CMK (cell line): Measurements from ENCODE around the gene ARRDC3.
"Not testable (repeated sequence)": the region's sequence is repeated elsewhere in the genome, so short reads cannot be mapped to it uniquely, and the experiment has no call there.

ENCODE experiments used
- DNase-seq: peaks from one replicate; pipeline ENCODE4 v3.0.0-alpha.2; 2010; ENCODE audit warnings: low read depth

ARRDC3 gene

GRCh38 chr5:91359962-91360609 lies 23.0 kb downstream of the ARRDC3 start:
- no peak for DNase-seq

- DNase-seq: no peak
These were observed 25.3 kb downstream of the ARRDC3 start for GRCh38 chr5:91357806-91358205.

DNA sequence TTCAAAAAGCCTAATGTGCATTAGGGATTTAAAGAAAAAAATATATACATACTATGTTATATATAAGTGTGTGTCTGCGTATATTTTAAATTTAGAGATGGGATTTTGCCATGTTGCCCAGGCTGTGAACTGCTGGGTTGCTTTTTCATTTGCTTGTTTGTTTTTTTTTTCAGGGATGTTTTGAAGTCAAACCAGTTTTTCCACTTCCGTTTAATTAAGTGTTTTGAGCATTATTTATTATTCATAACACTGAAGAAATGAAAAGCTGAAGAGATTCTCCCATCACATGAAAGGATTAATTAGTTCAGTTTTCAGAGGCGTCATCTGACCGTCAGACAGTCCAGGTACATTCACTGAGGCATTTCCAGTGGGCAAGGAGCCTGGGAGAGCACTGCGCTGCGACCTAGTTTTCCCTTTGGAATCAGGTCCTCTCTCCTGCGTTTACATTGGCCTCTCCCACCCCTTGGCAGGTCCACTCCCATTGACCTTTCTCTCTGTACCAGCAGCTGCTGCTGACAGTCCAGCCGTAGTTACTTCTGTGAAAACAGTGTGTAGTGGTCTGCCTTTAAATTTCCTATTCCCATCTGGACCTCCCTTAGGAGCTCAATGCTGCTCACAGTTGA lies 26.0 kb downstream of the ARRDC3 start:
- DNase-seq: no peak

- not testable (repeated sequence) for DNase-seq
These were observed 28.2 kb downstream of the ARRDC3 start for GRCh38 chr5:91354867-91355266.

- DNase-seq: no peak
These were observed 30.1 kb downstream of the ARRDC3 start for GRCh38 chr5:91352831-91353695.

DNA sequence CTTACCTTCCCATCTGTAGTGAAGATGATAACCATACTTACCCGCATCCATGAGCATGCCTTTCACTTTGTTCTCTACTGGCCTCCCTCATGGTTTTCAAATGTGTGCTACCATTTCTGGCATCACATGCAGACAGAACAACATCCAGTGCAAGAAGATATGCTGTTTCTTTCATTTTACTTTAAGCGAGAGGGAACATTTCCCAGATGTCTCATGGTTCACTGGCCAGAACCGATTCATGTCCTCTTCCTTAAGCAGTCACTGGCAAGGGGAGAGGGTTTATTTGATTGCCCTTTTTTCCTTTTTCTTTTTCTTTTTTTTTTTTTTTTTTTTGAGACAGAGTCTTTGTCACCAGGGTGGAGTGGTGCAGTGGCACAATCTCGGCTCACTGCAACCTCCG lies 37.7 kb downstream of the ARRDC3 start:
- DNase-seq: no peak

GRCh38 chr5:91344661-91345200 lies 38.4 kb downstream of the ARRDC3 start:
- not testable (repeated sequence) for DNase-seq

- no peak for DNase-seq
These were observed 39.2 kb downstream of the ARRDC3 start for GRCh38 chr5:91343916-91344315.

GRCh38 chr5:91342931-91343330 lies 40.2 kb downstream of the ARRDC3 start:
- DNase-seq: not testable (repeated sequence)

- DNase-seq: no peak
These were observed 42.0 kb downstream of the ARRDC3 start for GRCh38 chr5:91341154-91341553.

DNA sequence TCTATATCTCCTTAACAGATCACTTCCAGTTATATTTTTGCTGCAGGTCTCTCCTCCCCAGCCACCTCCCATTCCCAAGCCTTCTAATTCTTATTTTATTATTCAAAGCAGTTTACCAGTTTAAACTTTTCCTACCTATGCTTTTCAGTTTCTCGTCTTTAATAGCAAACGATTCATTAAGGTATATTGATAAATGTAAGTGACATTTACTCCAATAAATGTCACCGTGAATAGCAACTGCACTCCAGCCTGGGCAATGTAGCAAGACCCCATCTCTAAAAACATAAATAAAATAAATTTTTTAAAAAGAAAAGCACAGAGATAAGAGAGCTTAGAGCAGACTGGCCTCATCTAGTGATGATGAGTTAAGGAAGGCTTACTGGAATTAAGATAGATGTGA lies 42.6 kb downstream of the ARRDC3 start:
- no peak for DNase-seq

- DNase-seq: no peak
These were observed 43.9 kb downstream of the ARRDC3 start for GRCh38 chr5:91339063-91339705.

GRCh38 chr5:91332267-91333045 lies 50.7 kb downstream of the ARRDC3 start:
- no peak for DNase-seq

GRCh38 chr5:91331705-91332104 lies 51.4 kb downstream of the ARRDC3 start:
- DNase-seq: no peak

- no peak for DNase-seq
These were observed 53.8 kb downstream of the ARRDC3 start for GRCh38 chr5:91329283-91329682.

GRCh38 chr5:91328743-91329142 lies 54.4 kb downstream of the ARRDC3 start:
- DNase-seq: no peak

DNA sequence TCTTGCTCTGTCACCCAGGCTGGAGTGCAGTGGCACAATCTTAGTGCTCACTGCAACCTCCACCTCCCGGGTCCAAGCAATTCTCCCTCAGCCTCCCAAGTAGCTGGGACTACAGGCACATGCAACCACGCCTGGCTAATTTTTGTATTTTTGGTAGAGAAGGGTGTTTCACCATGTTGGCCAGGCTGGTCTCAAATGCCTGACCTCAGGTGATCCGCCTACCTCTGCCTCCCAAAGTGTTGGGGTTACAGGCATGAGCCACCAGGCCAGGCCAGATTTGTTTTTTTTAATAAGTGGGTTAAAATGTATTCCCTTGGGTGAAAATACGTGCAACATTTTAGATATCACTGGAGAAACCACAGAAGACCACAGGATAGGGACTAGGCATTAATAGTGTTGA lies 60.1 kb downstream of the ARRDC3 start:
- not testable (repeated sequence) for DNase-seq

- DNase-seq: no peak
These were observed 63.5 kb downstream of the ARRDC3 start for GRCh38 chr5:91319667-91320066.

- DNase-seq: no peak
These were observed 64.4 kb downstream of the ARRDC3 start for GRCh38 chr5:91318724-91319123.
